Measurements from ENCODE around the gene NTRK3.
"Not testable (repeated sequence)": the region's sequence is repeated elsewhere in the genome, so short reads cannot be mapped to it uniquely, and the experiment has no call there.

NTRK3 gene

GRCh38 chr15:88071141-88071540 is 185.4 kb downstream of the NTRK3 start:
- DNase-seq, result no peak

- DNase-seq, result no peak
These were observed 187.0 kb downstream of the NTRK3 start for GRCh38 chr15:88069561-88069960.

GRCh38 chr15:88067331-88067685 is 189.2 kb downstream of the NTRK3 start:
- no peak for DNase-seq

- no peak for DNase-seq
These were observed 189.8 kb downstream of the NTRK3 start for GRCh38 chr15:88066636-88067330.

- no peak for DNase-seq
These were observed 195.1 kb downstream of the NTRK3 start for GRCh38 chr15:88061452-88061851.

GRCh38 chr15:88060383-88060782 is 196.2 kb downstream of the NTRK3 start:
- no peak for DNase-seq

GRCh38 chr15:88057836-88058235 is 198.7 kb downstream of the NTRK3 start:
- no peak for DNase-seq

GRCh38 chr15:88049506-88049905 is 207.0 kb downstream of the NTRK3 start:
- no peak for DNase-seq

- DNase-seq, result no peak
These were observed 207.8 kb downstream of the NTRK3 start for GRCh38 chr15:88048755-88049154.

- no peak for DNase-seq
These were observed 208.3 kb downstream of the NTRK3 start for GRCh38 chr15:88048237-88048636.

GRCh38 chr15:88046576-88047129 is 209.9 kb downstream of the NTRK3 start:
- no peak for DNase-seq

GRCh38 chr15:88043396-88043795 is 213.1 kb downstream of the NTRK3 start:
- DNase-seq, result no peak

- DNase-seq, result no peak
These were observed 214.5 kb downstream of the NTRK3 start for GRCh38 chr15:88042047-88042446.

GRCh38 chr15:88040516-88040915 is 216.0 kb downstream of the NTRK3 start:
- no peak for DNase-seq

GRCh38 chr15:88038261-88038660 is 218.3 kb downstream of the NTRK3 start:
- DNase-seq, result no peak

- no peak for DNase-seq
These were observed 220.2 kb downstream of the NTRK3 start for GRCh38 chr15:88036154-88036839.

- no peak for DNase-seq
These were observed 221.2 kb downstream of the NTRK3 start for GRCh38 chr15:88035381-88035780.

GRCh38 chr15:88033421-88033820 is 223.1 kb downstream of the NTRK3 start:
- DNase-seq, result not testable (repeated sequence)

GRCh38 chr15:88032787-88033186 is 223.8 kb downstream of the NTRK3 start:
- no peak for DNase-seq

- DNase-seq, result no peak
These were observed 225.1 kb downstream of the NTRK3 start for GRCh38 chr15:88031461-88031860.

GRCh38 chr15:88029696-88030095 is 226.8 kb downstream of the NTRK3 start:
- no peak for DNase-seq

GRCh38 chr15:88028024-88028423 is 228.5 kb downstream of the NTRK3 start:
- DNase-seq, result no peak

- no peak for DNase-seq
These were observed 232.6 kb downstream of the NTRK3 start for GRCh38 chr15:88023914-88024313.

- no peak for DNase-seq
These were observed 233.8 kb downstream of the NTRK3 start for GRCh38 chr15:88022716-88023115.

GRCh38 chr15:88021601-88022000 is 234.9 kb downstream of the NTRK3 start:
- no peak for DNase-seq

All from SHP77 treated with DMSO at 0.1 percent for 48 hours (cell line).